ENCODE measurements around the gene MPZL3.

GRCh38 chr11:118233377-118233776, 18.8 kb downstream of the MPZL3 start:
- no peak for TF ChIP-seq MAFK (IDR thresholded peaks at IDR 0.05; ENCODE audit: partially characterized antibody)
- no peak for TF ChIP-seq RAD21 (conservative IDR thresholded peaks at IDR 0.05 in 1 of 2, IDR thresholded peaks at IDR 0.05 in 1 of 2)
- TF ChIP-seq CTCF (IDR thresholded peaks at IDR 0.05), result no peak
- no peak for TF ChIP-seq ESRRA (IDR thresholded peaks at IDR 0.05; ENCODE audit: borderline replicate concordance, low read length)
- TF ChIP-seq MAZ (IDR thresholded peaks at IDR 0.05; ENCODE audit: borderline replicate concordance, low read depth, low read length), result no peak
- TF ChIP-seq PHF8 (IDR thresholded peaks at IDR 0.05; ENCODE audit: borderline replicate concordance, low read depth), result no peak
- TF ChIP-seq RFX5 (IDR thresholded peaks at IDR 0.05), result no peak
- TF ChIP-seq RCOR1 (IDR thresholded peaks at IDR 0.05; ENCODE audit: low read depth, low read length), result no peak
- TF ChIP-seq EP300 (IDR thresholded peaks at IDR 0.05), result no peak
- TF ChIP-seq, protein P1, sequence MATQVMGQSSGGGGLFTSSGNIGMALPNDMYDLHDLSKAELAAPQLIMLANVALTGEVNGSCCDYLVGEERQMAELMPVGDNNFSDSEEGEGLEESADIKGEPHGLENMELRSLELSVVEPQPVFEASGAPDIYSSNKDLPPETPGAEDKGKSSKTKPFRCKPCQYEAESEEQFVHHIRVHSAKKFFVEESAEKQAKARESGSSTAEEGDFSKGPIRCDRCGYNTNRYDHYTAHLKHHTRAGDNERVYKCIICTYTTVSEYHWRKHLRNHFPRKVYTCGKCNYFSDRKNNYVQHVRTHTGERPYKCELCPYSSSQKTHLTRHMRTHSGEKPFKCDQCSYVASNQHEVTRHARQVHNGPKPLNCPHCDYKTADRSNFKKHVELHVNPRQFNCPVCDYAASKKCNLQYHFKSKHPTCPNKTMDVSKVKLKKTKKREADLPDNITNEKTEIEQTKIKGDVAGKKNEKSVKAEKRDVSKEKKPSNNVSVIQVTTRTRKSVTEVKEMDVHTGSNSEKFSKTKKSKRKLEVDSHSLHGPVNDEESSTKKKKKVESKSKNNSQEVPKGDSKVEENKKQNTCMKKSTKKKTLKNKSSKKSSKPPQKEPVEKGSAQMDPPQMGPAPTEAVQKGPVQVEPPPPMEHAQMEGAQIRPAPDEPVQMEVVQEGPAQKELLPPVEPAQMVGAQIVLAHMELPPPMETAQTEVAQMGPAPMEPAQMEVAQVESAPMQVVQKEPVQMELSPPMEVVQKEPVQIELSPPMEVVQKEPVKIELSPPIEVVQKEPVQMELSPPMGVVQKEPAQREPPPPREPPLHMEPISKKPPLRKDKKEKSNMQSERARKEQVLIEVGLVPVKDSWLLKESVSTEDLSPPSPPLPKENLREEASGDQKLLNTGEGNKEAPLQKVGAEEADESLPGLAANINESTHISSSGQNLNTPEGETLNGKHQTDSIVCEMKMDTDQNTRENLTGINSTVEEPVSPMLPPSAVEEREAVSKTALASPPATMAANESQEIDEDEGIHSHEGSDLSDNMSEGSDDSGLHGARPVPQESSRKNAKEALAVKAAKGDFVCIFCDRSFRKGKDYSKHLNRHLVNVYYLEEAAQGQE (IDR thresholded peaks at IDR 0.05), result no peak
- TF ChIP-seq TFCP2L1 (CRISPR knock-in tag; IDR thresholded peaks at IDR 0.05), result no peak
- no peak for TF ChIP-seq MYC (IDR thresholded peaks at IDR 0.05; ENCODE audit: borderline replicate concordance, low read length)

Measured in A549 (cell line).